ENCODE results near the gene SMCO1. TPM values are rescaled to one million over a fixed set of nuclear protein-coding genes. Genes with fewer than 3 reads are reported as not detected.
A peak's percentile ranks its signal among the peaks of the same experiment; 100 is the strongest.

Gene SMCO1
- polyA plus RNA-seq, 1 of the 3 experiments (the other 2 are of a cell fraction) = not detected

DNA sequence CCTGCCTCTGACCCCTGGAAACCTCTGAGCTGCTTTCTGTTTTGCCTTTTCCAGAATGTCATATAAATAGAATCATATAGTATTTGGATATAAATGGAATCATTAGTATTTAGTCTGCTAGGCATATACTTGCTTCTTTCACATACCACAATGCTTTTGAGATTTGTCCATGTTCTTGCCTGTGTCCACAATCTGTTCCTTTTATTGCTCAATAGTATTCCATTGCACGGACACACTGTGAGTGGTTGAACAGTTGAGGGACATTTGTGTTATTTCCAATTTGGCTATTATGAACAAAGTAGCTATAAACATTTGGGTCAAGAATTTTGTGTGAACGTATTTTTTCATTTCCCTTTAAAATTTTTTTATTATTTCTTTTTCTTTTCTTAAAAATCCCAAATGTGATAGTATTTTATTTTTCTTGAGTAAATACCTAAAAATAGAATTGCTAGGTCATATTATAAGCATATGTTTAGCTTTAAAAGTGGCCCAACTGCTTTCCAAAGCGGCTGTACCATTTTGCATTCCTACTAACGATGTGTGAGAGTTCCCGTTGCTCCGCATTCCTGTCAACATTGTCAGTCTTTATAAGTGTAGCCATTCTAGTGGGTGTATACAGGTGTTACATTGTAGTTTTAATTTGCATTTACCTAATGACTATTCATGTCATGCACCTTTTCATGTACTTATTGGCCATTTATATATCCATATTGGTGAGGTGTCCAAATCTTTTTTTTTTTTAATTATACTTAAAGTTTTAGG lies 26.7 kb upstream of the SMCO1 start (continued):
- TF ChIP-seq PBX3 (IDR thresholded peaks at IDR 0.05) (no peak), TCF12 (IDR thresholded peaks at IDR 0.05) (no peak), SMC3 (IDR thresholded peaks at IDR 0.05; ENCODE audit: low read depth, low read length) (no peak), NFIC (IDR thresholded peaks at IDR 0.05; ENCODE audit: borderline replicate concordance) (no peak)
- TF ChIP-seq, protein P1, sequence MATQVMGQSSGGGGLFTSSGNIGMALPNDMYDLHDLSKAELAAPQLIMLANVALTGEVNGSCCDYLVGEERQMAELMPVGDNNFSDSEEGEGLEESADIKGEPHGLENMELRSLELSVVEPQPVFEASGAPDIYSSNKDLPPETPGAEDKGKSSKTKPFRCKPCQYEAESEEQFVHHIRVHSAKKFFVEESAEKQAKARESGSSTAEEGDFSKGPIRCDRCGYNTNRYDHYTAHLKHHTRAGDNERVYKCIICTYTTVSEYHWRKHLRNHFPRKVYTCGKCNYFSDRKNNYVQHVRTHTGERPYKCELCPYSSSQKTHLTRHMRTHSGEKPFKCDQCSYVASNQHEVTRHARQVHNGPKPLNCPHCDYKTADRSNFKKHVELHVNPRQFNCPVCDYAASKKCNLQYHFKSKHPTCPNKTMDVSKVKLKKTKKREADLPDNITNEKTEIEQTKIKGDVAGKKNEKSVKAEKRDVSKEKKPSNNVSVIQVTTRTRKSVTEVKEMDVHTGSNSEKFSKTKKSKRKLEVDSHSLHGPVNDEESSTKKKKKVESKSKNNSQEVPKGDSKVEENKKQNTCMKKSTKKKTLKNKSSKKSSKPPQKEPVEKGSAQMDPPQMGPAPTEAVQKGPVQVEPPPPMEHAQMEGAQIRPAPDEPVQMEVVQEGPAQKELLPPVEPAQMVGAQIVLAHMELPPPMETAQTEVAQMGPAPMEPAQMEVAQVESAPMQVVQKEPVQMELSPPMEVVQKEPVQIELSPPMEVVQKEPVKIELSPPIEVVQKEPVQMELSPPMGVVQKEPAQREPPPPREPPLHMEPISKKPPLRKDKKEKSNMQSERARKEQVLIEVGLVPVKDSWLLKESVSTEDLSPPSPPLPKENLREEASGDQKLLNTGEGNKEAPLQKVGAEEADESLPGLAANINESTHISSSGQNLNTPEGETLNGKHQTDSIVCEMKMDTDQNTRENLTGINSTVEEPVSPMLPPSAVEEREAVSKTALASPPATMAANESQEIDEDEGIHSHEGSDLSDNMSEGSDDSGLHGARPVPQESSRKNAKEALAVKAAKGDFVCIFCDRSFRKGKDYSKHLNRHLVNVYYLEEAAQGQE (IDR thresholded peaks at IDR 0.05; ENCODE audit: low read depth, low read length) = no peak

DNA sequence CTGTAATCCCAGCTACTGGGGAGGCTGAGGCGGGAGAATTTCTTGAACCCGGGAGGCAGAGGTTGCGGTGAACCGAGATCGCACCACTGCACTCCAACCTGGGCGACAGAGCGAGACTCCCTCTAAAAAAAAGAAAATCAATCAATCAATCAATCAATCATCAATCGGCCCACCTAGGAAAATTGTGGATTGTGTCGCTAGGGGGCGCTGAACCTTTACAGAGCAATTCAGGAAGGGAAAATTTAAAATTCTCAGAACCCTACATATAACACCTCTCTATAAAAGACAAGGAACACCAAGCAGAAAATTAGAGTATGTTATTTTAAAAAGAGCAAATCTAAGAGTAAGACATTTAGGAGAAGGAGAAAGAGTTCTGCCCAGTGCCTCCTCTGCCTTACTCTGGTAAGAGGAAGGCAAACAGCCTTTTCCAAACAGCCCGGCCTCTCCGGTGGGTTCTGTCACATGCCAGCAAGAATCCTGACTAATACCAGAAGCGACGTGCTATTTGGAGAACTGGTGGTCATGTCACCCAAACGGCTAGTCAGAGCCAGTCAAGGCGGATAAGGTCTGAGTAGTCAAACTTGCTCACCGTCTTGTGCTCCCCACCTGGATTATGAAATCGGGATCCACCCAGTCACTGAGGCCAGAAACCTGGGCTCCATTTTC lies 22.3 kb upstream of the SMCO1 start:
- no peaks in the 10 kb centered on the region for H3K36me3 ChIP-seq (replicated peaks in 1 of 2; ENCODE audit: control insufficient read depth in 1 of 2, insufficient read depth in 2 of 2, low read length in 1 of 2)
- no peaks in the 10 kb centered on the region for H3K27me3 ChIP-seq (ENCODE audit: insufficient read depth)
- DNase-seq = peak; percentile 56
- CTCF ChIA-PET = interaction anchor here (0.6 to 2.8 kb wide), 11 partner anchors 8 to 432 kb away, joined by 3 to 12 read pairs (median 3); no protein-coding TSS in a partner anchor
- H3K4me1 ChIP-seq (ENCODE audit: control insufficient read depth in 1 of 2, insufficient read depth in 2 of 2, low read depth in 1 of 2, low read length in 1 of 2) = no peaks in the 10 kb centered on the region
- peaks cover 6% of the 10 kb centered on the region for H3F3A ChIP-seq (replicated peaks; ENCODE audit: insufficient read depth)
- H3K79me2 ChIP-seq (ENCODE audit: insufficient read depth) = no peaks in the 10 kb centered on the region
- no peaks in the 10 kb centered on the region for H4K20me1 ChIP-seq (ENCODE audit: insufficient read depth)
- H3K4me3 ChIP-seq (ENCODE audit: low read depth in 2 of 2, low read length in 1 of 2) = no peak overlapping the region; a peak in 1 of 4 replicates
- H2AFZ ChIP-seq (ENCODE audit: low read depth) = no peak overlapping the region
- no peak overlapping the region for H3K9ac ChIP-seq
- H3K4me2 ChIP-seq = no peak overlapping the region
- H3K9me3 ChIP-seq = no peaks in the 10 kb centered on the region
- TF ChIP-seq, protein P2, sequence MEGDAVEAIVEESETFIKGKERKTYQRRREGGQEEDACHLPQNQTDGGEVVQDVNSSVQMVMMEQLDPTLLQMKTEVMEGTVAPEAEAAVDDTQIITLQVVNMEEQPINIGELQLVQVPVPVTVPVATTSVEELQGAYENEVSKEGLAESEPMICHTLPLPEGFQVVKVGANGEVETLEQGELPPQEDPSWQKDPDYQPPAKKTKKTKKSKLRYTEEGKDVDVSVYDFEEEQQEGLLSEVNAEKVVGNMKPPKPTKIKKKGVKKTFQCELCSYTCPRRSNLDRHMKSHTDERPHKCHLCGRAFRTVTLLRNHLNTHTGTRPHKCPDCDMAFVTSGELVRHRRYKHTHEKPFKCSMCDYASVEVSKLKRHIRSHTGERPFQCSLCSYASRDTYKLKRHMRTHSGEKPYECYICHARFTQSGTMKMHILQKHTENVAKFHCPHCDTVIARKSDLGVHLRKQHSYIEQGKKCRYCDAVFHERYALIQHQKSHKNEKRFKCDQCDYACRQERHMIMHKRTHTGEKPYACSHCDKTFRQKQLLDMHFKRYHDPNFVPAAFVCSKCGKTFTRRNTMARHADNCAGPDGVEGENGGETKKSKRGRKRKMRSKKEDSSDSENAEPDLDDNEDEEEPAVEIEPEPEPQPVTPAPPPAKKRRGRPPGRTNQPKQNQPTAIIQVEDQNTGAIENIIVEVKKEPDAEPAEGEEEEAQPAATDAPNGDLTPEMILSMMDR (IDR thresholded peaks at IDR 0.05) = peak; percentile 78
- TF ChIP-seq RAD21 (IDR thresholded peaks at IDR 0.05; ENCODE audit: low read length) = peak; percentile 61
- TF ChIP-seq GABPA (IDR thresholded peaks at IDR 0.05; ENCODE audit: low read depth) = no peak
- peak; percentile 65 for TF ChIP-seq PBX3 (IDR thresholded peaks at IDR 0.05)
- POLR2A ChIA-PET = no interaction called here
- WGBS (ENCODE audit: low lambda C conversion rate) = 33% methylated on average over 18 of the region's 18 CpGs
- H3K27ac ChIP-seq (ENCODE audit: low read depth in 2 of 2, low read length in 1 of 2) = no peak overlapping the region
- no peaks in the 10 kb centered on the region for H3K9me2 ChIP-seq

All from SK-N-SH (cell line).